SK-N-SH treated with all-trans-retinoic acid at 6 μM for 48 hours (cell line): ENCODE measurements around the gene STK4.
"Not testable (repeated sequence)": the region's sequence is repeated elsewhere in the genome, so short reads cannot be mapped to it uniquely, and the experiment has no call there.

Source experiments
- ATAC-seq: fragments of 200-7000 bp; cut with Tn5 transposase; 3 replicates; pipeline ENCODE4 v1.9.1; 2020; ENCODE audit warnings: mild to moderate bottlenecking, moderate library complexity
- BACH2 ChIP-seq: fragments of 250-450 bp; sonication (Bioruptor Pico); IDR thresholded peaks from 2 replicates; pipeline ENCODE4 v1.9.0; 2021; ENCODE audit warnings: mild to moderate bottlenecking, borderline replicate concordance
- CREB5 ChIP-seq: fragments of 250-450 bp; sonication (Bioruptor Pico); IDR thresholded peaks from 2 replicates; pipeline ENCODE4 v1.5.1; 2020; ENCODE audit warnings: low read depth, mild to moderate bottlenecking, moderate library complexity
- CSDC2 ChIP-seq: fragments of 250-450 bp; sonication (Bioruptor Pico); IDR thresholded peaks from 2 replicates; pipeline ENCODE4 v1.5.0; 2020; ENCODE audit warnings: mild to moderate bottlenecking, moderate library complexity
- CSRNP3 ChIP-seq: fragments of 250-450 bp; sonication (Bioruptor Pico); IDR thresholded peaks from 2 replicates; pipeline ENCODE4 v1.5.1; 2021; ENCODE audit warnings: mild to moderate bottlenecking, moderate library complexity
- ESRRG ChIP-seq: fragments of 250-450 bp; sonication (Bioruptor Pico); IDR thresholded peaks from 2 replicates; pipeline ENCODE4 v1.6.1; 2021; ENCODE audit warnings: mild to moderate bottlenecking
- GLIS3 ChIP-seq: fragments of 250-450 bp; sonication (Bioruptor Pico); IDR thresholded peaks from 2 replicates; pipeline ENCODE4 v1.5.0; 2020; ENCODE audit warnings: mild to moderate bottlenecking, moderate library complexity
- ISL1 ChIP-seq: fragments of 250-450 bp; sonication (Bioruptor Pico); IDR thresholded peaks from 2 replicates; pipeline ENCODE4 v2.1.2; 2022; ENCODE audit warnings: mild to moderate bottlenecking, moderate library complexity
- OSR1 ChIP-seq: fragments of 250-450 bp; sonication (Bioruptor Pico); IDR thresholded peaks from 2 replicates; pipeline ENCODE4 v1.8.0; 2022; ENCODE audit warnings: moderate library complexity, mild to moderate bottlenecking, inconsistent platforms
- POU6F1 ChIP-seq: fragments of 250-450 bp; sonication (Bioruptor Pico); IDR thresholded peaks from 2 replicates; pipeline ENCODE4 v1.8.0; 2021; ENCODE audit warnings: low read depth, mild to moderate bottlenecking, moderate library complexity, borderline replicate concordance
- PPARA ChIP-seq: fragments of 250-450 bp; sonication (Bioruptor Pico); IDR thresholded peaks from 2 replicates; pipeline ENCODE4 v1.5.0; 2020; ENCODE audit warnings: mild to moderate bottlenecking, borderline replicate concordance
- RARB ChIP-seq: fragments of 250-450 bp; sonication (Bioruptor Pico); IDR thresholded peaks from 2 replicates; pipeline ENCODE4 v1.8.0; 2021; ENCODE audit warnings: mild to moderate bottlenecking, moderate library complexity
- SNAI2 ChIP-seq: fragments of 250-450 bp; sonication (Bioruptor Pico); IDR thresholded peaks from 2 replicates; pipeline ENCODE4 v1.5.0; 2020; ENCODE audit warnings: mild to moderate bottlenecking, moderate library complexity
- TCF4 ChIP-seq: fragments of 250-450 bp; sonication (Bioruptor Pico); IDR thresholded peaks from 2 replicates; pipeline ENCODE4 v1.8.0; 2021; ENCODE audit warnings: mild to moderate bottlenecking, moderate library complexity, borderline replicate concordance
- TOX ChIP-seq: fragments of 250-450 bp; sonication (Bioruptor Pico); IDR thresholded peaks from 2 replicates; pipeline ENCODE4 v1.8.0; 2021; ENCODE audit warnings: mild to moderate bottlenecking, moderate library complexity, borderline replicate concordance
- TSHZ2 ChIP-seq: fragments of 250-450 bp; sonication (Bioruptor Pico); IDR thresholded peaks from 2 replicates; pipeline ENCODE4 v1.5.0; 2020; ENCODE audit warnings: mild to moderate bottlenecking, moderate library complexity
- ZC3H10 ChIP-seq: fragments of 250-450 bp; sonication (Bioruptor Pico); IDR thresholded peaks from 2 replicates; pipeline ENCODE4 v1.5.1; 2021; ENCODE audit warnings: mild to moderate bottlenecking, moderate library complexity
- ZFP3 ChIP-seq: fragments of 250-450 bp; sonication (Bioruptor Pico); IDR thresholded peaks from 2 replicates; pipeline ENCODE4 v1.5.0; 2020; ENCODE audit warnings: mild to moderate bottlenecking, moderate library complexity
- ZFP30 ChIP-seq: fragments of 450-650 bp; formaldehyde crosslinking; IDR thresholded peaks from 2 replicates; pipeline ENCODE4 v1.5.0; 2022; ENCODE audit warnings: mild to moderate bottlenecking, moderate library complexity
- ZNF565 ChIP-seq: fragments of 450-650 bp; formaldehyde crosslinking; conservative IDR thresholded peaks from 2 replicates; pipeline ENCODE4 v1.5.0; 2020; ENCODE audit warnings: low read depth, mild to moderate bottlenecking, moderate library complexity
- ZNF70 ChIP-seq: fragments of 450-650 bp; formaldehyde crosslinking; IDR thresholded peaks from 2 replicates; pipeline ENCODE4 v1.5.0; 2020; ENCODE audit warnings: mild to moderate bottlenecking, moderate library complexity
- ZNF8 ChIP-seq: fragments of 450-650 bp; formaldehyde crosslinking; IDR thresholded peaks from 2 replicates; pipeline ENCODE4 v1.5.0; 2020; ENCODE audit warnings: mild to moderate bottlenecking, moderate library complexity

The STK4 gene

GRCh38 chr20:45021631-45022030, 55.3 kb downstream of the STK4 start:
- peak; percentile 44; the same call in 1 of the 2 replicates for TF ChIP-seq ISL1 (CRISPR knock-in tag)
- no peak for TF ChIP-seq OSR1 (CRISPR knock-in tag)
- ATAC-seq = no peak

GRCh38 chr20:45023140-45023539, 56.8 kb downstream of the STK4 start:
- ATAC-seq = not testable (repeated sequence)

GRCh38 chr20:45028424-45029136, 62.3 kb downstream of the STK4 start:
- ATAC-seq = no peak
- no peak for TF ChIP-seq GLIS3 (CRISPR knock-in tag)
- no peak for TF ChIP-seq POU6F1 (CRISPR knock-in tag)
- no peak for TF ChIP-seq PPARA (CRISPR knock-in tag)
- no peak for TF ChIP-seq BACH2
- TF ChIP-seq TOX (CRISPR knock-in tag) = no peak
- TF ChIP-seq CREB5 (CRISPR knock-in tag) = no peak
- TF ChIP-seq ESRRG (CRISPR knock-in tag) = no peak
- TF ChIP-seq ZNF8 (CRISPR knock-in tag) = no peak
- no peak for TF ChIP-seq TCF4 (CRISPR knock-in tag)
- TF ChIP-seq ZNF565 (CRISPR knock-in tag) = no peak
- TF ChIP-seq CSRNP3 (CRISPR knock-in tag) = no peak

- no peak for TF ChIP-seq CREB5 (CRISPR knock-in tag)
- no peak for TF ChIP-seq ZFP3 (CRISPR knock-in tag)
- TF ChIP-seq ZNF8 (CRISPR knock-in tag) = no peak
- no peak for TF ChIP-seq BACH2
- no peak for TF ChIP-seq TCF4 (CRISPR knock-in tag)
- no peak for TF ChIP-seq PPARA (CRISPR knock-in tag)
- TF ChIP-seq SNAI2 (CRISPR knock-in tag) = no peak
- TF ChIP-seq ZNF565 (CRISPR knock-in tag) = no peak
- no peak for TF ChIP-seq ESRRG (CRISPR knock-in tag)
- no peak for TF ChIP-seq CSRNP3 (CRISPR knock-in tag)
- no peak for TF ChIP-seq ZFP30
- TF ChIP-seq GLIS3 (CRISPR knock-in tag) = no peak
- TF ChIP-seq CSDC2 (CRISPR knock-in tag) = no peak
- no peak for TF ChIP-seq ZC3H10 (CRISPR knock-in tag)
- no peak for TF ChIP-seq RARB (CRISPR knock-in tag)
- no peak for TF ChIP-seq TSHZ2 (CRISPR knock-in tag)
- TF ChIP-seq OSR1 (CRISPR knock-in tag) = no peak
- no peak for TF ChIP-seq ZNF70 (CRISPR knock-in tag)
- no peak for TF ChIP-seq POU6F1 (CRISPR knock-in tag)
- TF ChIP-seq, all 23 proteins: peak for 0
- no peak for ATAC-seq
Measured at GRCh38 chr20:45029884-45030283, 63.6 kb downstream of the STK4 start.
